ENCODE measurements around the gene MYO15B. TPM values are rescaled to one million over a fixed set of nuclear protein-coding genes. Genes with fewer than 3 reads are reported as not detected.

Gene MYO15B
- total and polyA plus RNA-seq, 2 of the 13 experiments (the other 11 are each of a cell fraction or from before 2014, with no cell fraction given) = 2.8 to 8.1 TPM

DNA sequence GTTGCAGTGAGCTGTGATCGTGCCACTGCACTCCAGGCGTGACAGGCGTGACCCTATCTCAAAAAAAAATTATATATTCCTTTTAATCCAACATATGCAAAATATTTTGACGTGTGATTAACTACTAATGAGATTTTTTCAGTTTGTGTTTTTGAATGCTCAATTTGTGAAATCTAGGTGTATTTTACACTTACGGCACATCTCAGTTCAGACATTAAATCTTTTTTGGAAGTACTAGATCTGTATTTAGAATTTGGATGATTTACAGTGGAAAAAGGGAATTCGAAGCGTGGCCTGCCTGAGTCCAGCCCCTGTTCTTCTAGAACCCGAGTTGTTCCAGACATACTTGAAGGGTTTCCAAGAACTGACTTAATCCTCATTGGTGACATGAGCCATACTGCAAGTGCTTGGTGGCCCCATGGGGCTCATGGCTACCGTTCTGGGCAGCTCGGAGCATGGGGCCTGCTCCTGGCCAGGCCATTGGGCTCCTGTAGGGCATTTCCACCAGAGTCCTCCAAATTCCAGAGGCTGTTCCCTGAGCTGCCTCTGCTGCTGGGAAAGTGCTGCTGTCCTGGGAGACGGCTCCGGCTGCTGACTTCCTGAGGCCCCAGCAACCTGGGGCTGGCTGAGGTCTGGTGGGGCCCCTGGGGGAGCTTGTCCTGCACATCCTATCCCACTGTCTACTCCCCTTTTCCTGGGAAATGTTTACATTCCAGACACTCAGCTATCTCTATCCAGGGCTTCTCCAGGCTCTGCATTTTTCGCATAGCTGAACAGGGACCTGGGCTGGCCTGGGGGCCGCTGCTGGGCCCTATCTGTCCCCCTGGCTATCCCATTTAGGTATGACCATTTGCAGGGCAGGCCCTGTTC is 34.9 kb upstream of the MYO15B start (continued):
- TF ChIP-seq CREM (IDR thresholded peaks at IDR 0.05) = peak; percentile 30; the same call in 1 of the 2 replicates
- TF ChIP-seq CREM (CRISPR knock-in tag; IDR thresholded peaks at IDR 0.05) = no peak
- no peak for TF ChIP-seq NCOA1 (CRISPR knock-in tag; IDR thresholded peaks at IDR 0.05)
- TF ChIP-seq ZNF773 (CRISPR knock-in tag; IDR thresholded peaks at IDR 0.05; ENCODE audit: borderline replicate concordance) = peak; percentile 12; the same call in 1 of the 2 replicates
- TF ChIP-seq SOX13 (IDR thresholded peaks at IDR 0.05) = no peak
- peak in 1 of 2 experiments; percentile 68; a peak in 2 of 4 replicates for TF ChIP-seq SOX13 (CRISPR knock-in tag; conservative IDR thresholded peaks at IDR 0.05 in 1 of 2, IDR thresholded peaks at IDR 0.05 in 1 of 2)
- TF ChIP-seq, protein P1, sequence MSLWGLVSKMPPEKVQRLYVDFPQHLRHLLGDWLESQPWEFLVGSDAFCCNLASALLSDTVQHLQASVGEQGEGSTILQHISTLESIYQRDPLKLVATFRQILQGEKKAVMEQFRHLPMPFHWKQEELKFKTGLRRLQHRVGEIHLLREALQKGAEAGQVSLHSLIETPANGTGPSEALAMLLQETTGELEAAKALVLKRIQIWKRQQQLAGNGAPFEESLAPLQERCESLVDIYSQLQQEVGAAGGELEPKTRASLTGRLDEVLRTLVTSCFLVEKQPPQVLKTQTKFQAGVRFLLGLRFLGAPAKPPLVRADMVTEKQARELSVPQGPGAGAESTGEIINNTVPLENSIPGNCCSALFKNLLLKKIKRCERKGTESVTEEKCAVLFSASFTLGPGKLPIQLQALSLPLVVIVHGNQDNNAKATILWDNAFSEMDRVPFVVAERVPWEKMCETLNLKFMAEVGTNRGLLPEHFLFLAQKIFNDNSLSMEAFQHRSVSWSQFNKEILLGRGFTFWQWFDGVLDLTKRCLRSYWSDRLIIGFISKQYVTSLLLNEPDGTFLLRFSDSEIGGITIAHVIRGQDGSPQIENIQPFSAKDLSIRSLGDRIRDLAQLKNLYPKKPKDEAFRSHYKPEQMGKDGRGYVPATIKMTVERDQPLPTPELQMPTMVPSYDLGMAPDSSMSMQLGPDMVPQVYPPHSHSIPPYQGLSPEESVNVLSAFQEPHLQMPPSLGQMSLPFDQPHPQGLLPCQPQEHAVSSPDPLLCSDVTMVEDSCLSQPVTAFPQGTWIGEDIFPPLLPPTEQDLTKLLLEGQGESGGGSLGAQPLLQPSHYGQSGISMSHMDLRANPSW (CRISPR knock-in tag; IDR thresholded peaks at IDR 0.05; ENCODE audit: borderline replicate concordance) = peak; percentile 83; the same call in 1 of the 2 replicates
- TF ChIP-seq ZNF205 (CRISPR knock-in tag; IDR thresholded peaks at IDR 0.05) = peak; percentile 41; the same call in 1 of the 2 replicates
- TF ChIP-seq, protein P2, sequence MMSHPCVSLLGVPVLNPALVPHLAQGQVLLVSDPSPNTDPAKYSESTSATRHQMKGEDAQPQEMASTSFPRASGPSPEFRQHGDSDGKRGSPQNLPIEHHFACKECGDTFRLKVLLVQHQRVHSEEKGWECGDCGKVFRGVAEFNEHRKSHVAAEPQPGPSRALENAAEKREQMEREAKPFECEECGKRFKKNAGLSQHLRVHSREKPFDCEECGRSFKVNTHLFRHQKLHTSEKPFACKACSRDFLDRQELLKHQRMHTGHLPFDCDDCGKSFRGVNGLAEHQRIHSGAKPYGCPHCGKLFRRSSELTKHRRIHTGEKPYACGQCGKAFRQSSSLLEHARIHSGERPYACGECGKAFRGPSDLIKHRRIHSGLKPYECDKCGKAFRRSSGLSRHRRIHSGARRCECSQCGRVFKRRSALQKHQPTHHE (CRISPR knock-in tag; IDR thresholded peaks at IDR 0.05; ENCODE audit: borderline replicate concordance) = peak; percentile 57; the same call in 1 of the 2 replicates
- TF ChIP-seq, protein P3, sequence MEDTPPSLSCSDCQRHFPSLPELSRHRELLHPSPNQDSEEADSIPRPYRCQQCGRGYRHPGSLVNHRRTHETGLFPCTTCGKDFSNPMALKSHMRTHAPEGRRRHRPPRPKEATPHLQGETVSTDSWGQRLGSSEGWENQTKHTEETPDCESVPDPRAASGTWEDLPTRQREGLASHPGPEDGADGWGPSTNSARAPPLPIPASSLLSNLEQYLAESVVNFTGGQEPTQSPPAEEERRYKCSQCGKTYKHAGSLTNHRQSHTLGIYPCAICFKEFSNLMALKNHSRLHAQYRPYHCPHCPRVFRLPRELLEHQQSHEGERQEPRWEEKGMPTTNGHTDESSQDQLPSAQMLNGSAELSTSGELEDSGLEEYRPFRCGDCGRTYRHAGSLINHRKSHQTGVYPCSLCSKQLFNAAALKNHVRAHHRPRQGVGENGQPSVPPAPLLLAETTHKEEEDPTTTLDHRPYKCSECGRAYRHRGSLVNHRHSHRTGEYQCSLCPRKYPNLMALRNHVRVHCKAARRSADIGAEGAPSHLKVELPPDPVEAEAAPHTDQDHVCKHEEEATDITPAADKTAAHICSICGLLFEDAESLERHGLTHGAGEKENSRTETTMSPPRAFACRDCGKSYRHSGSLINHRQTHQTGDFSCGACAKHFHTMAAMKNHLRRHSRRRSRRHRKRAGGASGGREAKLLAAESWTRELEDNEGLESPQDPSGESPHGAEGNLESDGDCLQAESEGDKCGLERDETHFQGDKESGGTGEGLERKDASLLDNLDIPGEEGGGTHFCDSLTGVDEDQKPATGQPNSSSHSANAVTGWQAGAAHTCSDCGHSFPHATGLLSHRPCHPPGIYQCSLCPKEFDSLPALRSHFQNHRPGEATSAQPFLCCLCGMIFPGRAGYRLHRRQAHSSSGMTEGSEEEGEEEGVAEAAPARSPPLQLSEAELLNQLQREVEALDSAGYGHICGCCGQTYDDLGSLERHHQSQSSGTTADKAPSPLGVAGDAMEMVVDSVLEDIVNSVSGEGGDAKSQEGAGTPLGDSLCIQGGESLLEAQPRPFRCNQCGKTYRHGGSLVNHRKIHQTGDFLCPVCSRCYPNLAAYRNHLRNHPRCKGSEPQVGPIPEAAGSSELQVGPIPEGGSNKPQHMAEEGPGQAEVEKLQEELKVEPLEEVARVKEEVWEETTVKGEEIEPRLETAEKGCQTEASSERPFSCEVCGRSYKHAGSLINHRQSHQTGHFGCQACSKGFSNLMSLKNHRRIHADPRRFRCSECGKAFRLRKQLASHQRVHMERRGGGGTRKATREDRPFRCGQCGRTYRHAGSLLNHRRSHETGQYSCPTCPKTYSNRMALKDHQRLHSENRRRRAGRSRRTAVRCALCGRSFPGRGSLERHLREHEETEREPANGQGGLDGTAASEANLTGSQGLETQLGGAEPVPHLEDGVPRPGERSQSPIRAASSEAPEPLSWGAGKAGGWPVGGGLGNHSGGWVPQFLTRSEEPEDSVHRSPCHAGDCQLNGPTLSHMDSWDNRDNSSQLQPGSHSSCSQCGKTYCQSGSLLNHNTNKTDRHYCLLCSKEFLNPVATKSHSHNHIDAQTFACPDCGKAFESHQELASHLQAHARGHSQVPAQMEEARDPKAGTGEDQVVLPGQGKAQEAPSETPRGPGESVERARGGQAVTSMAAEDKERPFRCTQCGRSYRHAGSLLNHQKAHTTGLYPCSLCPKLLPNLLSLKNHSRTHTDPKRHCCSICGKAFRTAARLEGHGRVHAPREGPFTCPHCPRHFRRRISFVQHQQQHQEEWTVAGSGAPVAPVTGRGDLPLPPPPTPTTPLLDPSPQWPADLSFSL (CRISPR knock-in tag; IDR thresholded peaks at IDR 0.05) = no peak
- no peak for TF ChIP-seq ARID2 (CRISPR knock-in tag; IDR thresholded peaks at IDR 0.05; ENCODE audit: borderline replicate concordance)
- TF ChIP-seq DMAP1 (CRISPR knock-in tag; IDR thresholded peaks at IDR 0.05) = peak; percentile 38; the same call in 1 of the 2 replicates
- TF ChIP-seq NFRKB (IDR thresholded peaks at IDR 0.05) = no peak
- TF ChIP-seq FOXA3 (CRISPR knock-in tag; IDR thresholded peaks at IDR 0.05) = peak; percentile 78
- TF ChIP-seq, protein P4, sequence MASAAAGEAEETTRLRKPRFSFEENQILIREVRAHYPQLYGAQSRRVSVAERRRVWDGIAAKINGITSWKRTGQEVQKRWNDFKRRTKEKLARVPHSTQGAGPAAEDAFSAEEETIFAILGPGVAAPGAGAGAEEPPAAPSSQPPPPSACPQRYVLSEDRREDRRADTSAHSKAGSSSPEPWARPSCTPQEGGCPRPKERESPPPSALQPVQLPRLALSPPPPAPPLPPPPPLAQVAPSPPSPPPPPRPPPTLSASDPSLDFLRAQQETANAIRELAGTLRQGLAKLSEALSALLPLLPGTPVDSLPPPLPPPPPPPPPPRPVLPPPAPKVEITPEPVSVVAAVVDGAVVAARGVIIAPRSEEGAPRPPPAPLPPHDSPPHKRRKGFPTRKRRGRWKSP (CRISPR knock-in tag; IDR thresholded peaks at IDR 0.05) = peak; percentile 80; the same call in 1 of the 2 replicates
- peak; percentile 51 for TF ChIP-seq ZFX (CRISPR knock-in tag; IDR thresholded peaks at IDR 0.05; ENCODE audit: low read depth)
- 0 out of 2 replicates have a peak, but pooled peaks have one; percentile 70 for TF ChIP-seq ZNF891 (CRISPR knock-in tag; IDR thresholded peaks at IDR 0.05)

All from HepG2 (cell line).